Measurements from ENCODE around the gene POLD4. TPM values are rescaled to one million over a fixed set of nuclear protein-coding genes. Genes with fewer than 3 reads are reported as not detected.

Gene POLD4
- total and polyA plus RNA-seq, 10 donors, result 81.4 to 290 (median 128) TPM

DNA sequence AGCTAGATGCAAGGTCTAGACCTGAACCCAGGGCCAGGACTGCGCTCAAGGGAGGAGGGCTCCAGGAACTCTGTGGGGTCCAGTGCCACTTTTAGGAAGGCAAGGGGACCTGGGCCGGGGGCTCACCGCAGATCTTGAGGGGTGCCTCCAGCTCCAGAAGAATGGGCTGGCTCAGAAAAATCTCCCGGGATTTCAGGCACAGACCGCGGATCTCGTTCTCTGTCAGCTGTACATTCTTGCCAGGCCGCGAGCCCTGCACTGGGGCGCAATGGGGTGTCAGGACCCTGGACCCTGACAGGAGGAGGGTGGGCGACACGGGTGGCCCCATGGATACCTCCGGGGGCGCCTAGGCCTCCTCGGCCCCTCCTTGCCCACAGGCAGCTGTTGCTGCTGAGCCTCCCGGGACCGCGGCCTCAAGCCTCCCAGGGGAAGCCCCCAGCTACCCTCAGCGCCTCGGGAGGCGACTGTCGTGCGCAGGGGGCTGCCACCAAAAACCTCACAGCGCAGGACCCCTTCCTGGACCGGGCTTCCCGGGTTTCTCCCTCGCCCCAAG, 47.7 kb upstream of the POLD4 start:
- Histone ChIP-seq H3K36me3 (peaks cover 0 to 59% (median 46%) of the 10 kb centered on the region in 6 donors), H3K4me1 (peaks cover 42 to 95% (median 83%) of the 10 kb centered on the region in 6 donors), H3K27ac (peak overlapping the region; percentile 70 to 99 (median 96)), H3K27me3 (replicated peaks in 1 of 7) (no peaks in the 10 kb centered on the region), H3K9me3 (no peaks in the 10 kb centered on the region), H3K4me3 (peak overlapping the region; percentile 67 to 99 (median 88))
- WGBS, 5 donors, result 2 to 16% (median 5%) methylated on average over 10 to 27 of the region's 27 CpGs
- TF ChIP-seq POLR2A (IDR thresholded peaks at IDR 0.05), result no peak
- TF ChIP-seq, protein P1, sequence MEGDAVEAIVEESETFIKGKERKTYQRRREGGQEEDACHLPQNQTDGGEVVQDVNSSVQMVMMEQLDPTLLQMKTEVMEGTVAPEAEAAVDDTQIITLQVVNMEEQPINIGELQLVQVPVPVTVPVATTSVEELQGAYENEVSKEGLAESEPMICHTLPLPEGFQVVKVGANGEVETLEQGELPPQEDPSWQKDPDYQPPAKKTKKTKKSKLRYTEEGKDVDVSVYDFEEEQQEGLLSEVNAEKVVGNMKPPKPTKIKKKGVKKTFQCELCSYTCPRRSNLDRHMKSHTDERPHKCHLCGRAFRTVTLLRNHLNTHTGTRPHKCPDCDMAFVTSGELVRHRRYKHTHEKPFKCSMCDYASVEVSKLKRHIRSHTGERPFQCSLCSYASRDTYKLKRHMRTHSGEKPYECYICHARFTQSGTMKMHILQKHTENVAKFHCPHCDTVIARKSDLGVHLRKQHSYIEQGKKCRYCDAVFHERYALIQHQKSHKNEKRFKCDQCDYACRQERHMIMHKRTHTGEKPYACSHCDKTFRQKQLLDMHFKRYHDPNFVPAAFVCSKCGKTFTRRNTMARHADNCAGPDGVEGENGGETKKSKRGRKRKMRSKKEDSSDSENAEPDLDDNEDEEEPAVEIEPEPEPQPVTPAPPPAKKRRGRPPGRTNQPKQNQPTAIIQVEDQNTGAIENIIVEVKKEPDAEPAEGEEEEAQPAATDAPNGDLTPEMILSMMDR (IDR thresholded peaks at IDR 0.05 in 8 of 11, conservative IDR thresholded peaks at IDR 0.05 in 3 of 11), result peak in 1 of 11 experiments; percentile 28
- TF ChIP-seq POLR2AphosphoS5 (IDR thresholded peaks at IDR 0.05), result no peak
- intact Hi-C loops (cut with DNase I; ENCODE audit: low total_unique reads), result no loop called here
- no peak for DNase-seq

DNA sequence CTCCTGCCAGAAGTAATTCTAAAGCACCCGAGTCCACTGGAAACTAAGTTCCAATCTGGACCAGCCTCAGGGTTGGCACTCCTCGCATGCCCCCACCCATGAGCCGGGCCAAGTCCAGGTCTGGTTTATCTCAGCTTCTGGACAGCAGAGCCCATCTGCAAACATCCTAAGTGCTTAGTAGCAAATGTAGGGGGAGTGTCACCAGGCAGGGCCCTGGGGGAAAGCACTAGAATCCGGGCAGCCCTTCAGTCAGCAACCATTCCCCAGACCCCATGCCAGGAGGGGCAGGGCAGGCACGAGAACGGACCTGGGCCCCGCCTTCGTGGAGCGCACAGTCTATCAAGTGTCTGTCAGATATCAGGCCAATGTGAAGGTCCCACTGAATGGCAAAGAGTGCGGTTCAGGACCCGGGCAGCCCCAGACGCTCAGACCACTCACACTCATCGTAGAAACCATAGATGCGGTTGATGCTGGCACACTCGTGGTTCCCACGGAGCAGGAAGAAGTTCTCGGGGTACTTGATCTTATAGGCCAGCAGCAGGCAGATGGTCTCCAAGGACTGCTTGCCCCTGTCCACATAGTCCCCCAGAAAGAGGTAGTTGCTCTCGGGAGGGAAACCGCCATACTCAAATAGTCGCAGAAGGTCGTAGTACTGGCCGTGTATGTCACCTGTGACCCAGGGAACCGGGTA, 47.0 kb upstream of the POLD4 start:
- no peaks in the 10 kb centered on the region for H3K9me3 ChIP-seq
- peak; percentile 82 for DNase-seq
- WGBS, 5 donors, result 39 to 56% (median 43%) methylated on average over 17 to 23 of the region's 23 CpGs
- peaks cover 0 to 59% (median 48%) of the 10 kb centered on the region in 6 donors for H3K36me3 ChIP-seq
- peaks cover 42 to 95% (median 78%) of the 10 kb centered on the region in 6 donors for H3K4me1 ChIP-seq
- H3K27ac ChIP-seq, result peak overlapping the region; percentile 70 to 99 (median 96)
- TF ChIP-seq, protein P1 (IDR thresholded peaks at IDR 0.05 in 8 of 11, conservative IDR thresholded peaks at IDR 0.05 in 3 of 11), result no peak
- TF ChIP-seq POLR2AphosphoS5 (IDR thresholded peaks at IDR 0.05), result peak in 1 of 3 donors; percentile 10
- no peak for TF ChIP-seq POLR2A (IDR thresholded peaks at IDR 0.05)
- no peaks in the 10 kb centered on the region for H3K27me3 ChIP-seq (replicated peaks in 1 of 7)
- intact Hi-C loops (cut with DNase I; ENCODE audit: low total_unique reads), result no loop called here
- H3K4me3 ChIP-seq, result peak overlapping the region; percentile 67 to 99 (median 88)

DNA sequence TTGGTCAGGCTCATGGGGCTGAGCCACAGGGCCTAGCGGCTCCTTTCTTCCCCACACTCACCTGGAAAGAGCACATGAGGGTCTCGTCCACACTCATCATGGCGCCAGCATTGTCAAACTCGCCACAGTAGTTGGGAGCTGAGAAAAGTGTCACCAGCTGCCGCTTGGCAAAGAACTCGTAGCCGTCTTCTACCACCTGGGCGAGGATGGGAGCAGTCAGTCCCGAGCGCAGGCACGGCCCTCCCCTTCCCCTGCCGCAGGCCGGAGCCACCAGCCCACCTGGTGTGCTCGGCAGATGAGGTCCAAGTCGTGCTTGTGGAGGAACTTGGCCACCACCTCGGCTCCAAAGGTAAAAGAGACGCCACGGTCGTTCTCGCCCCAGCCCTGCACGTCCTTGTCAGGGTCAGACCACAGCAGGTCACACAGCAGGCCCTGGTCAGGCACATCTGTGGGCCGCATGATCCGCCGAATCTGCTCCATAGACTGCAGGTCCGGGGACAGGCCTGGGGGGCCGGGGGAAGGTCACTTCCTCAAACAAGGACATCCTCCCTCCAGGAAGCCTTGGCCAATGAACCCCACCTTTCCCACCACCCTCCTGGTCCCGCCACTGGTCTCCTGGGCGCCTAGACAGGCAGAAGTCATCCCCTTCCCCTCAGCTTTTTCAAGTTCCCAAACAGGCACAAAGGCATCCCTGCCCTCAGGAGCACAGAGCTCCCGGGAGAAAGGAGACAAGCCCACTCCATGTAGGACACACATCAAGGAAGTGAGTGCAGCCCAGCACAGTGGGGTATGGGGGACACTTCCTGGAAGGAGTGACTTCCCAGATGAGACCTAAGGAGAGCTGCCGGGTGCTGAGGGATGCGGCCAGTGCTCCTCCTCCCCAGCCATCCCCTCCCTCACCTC, 45.6 kb upstream of the POLD4 start:
- Histone ChIP-seq H3K9me3 (no peaks in the 10 kb centered on the region), H3K4me3 (peak overlapping the region in 1 of 8 donors; percentile 88), H3K27me3 (replicated peaks in 1 of 7) (no peaks in the 10 kb centered on the region), H3K27ac (peak overlapping the region in 3 of 8 donors; percentile 96 to 99 (median 98)), H3K36me3 (peaks cover 0 to 69% (median 51%) of the 10 kb centered on the region in 6 donors), H3K4me1 (peaks cover 42 to 90% (median 68%) of the 10 kb centered on the region in 6 donors)
- intact Hi-C loops (cut with DNase I; ENCODE audit: low total_unique reads), result loop anchor here (5.0 kb wide), 1 partner anchor 108 kb away; the partner anchor contains the start of genes CDK2AP2 and PITPNM1
- 69 to 90% (median 85%) methylated on average over 6 to 31 of the region's 31 CpGs for WGBS, 5 donors
- TF ChIP-seq POLR2AphosphoS5 (IDR thresholded peaks at IDR 0.05), result peak in 2 of 3 donors; percentile 15 to 50
- no peak for TF ChIP-seq POLR2A (IDR thresholded peaks at IDR 0.05)
- DNase-seq, result peak; percentile 80

DNA sequence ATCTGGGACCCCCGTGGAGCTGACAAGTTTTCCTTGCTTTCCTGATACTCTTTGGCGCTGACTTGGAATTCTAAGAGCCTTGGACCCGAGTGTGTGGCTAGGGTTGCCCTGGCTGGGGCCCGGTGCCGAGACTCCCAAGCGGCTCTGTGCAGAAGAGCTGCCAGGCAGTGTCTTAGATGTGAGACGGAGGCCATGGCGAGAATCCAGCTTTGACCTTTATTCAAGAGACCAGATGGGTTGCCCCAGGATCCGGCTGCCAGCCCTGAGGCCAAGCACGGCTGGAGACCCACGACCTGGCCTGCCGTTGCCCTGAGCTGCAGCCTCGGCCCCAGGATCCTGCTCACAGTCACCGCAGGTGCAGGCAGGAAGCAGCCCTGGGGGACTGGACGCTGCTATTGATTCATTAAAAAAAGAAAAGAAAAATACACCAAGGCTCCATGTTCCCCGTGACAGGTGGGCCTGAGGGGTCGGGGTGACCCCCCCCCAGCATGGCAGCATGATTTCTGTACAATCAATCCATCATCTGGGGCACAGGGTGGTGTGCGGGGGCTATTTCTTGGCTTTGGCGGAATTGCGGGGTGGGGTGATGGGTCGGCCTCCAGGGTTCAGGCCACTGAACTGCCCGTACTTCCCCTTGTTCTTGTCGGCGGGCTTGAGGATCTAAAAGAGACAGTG, 44.8 kb upstream of the POLD4 start:
- Histone ChIP-seq H3K27ac (peak overlapping the region in 1 of 8 donors; percentile 60), H3K36me3 (peaks cover 0 to 77% (median 51%) of the 10 kb centered on the region in 6 donors), H3K4me3 (no peak overlapping the region), H3K27me3 (replicated peaks in 1 of 7) (no peaks in the 10 kb centered on the region), H3K4me1 (peaks cover 37 to 90% (median 66%) of the 10 kb centered on the region in 6 donors), H3K9me3 (no peaks in the 10 kb centered on the region)
- 82 to 92% (median 86%) methylated on average over 19 to 24 of the region's 24 CpGs for WGBS, 5 donors
- TF ChIP-seq, protein P1 (IDR thresholded peaks at IDR 0.05 in 8 of 11, conservative IDR thresholded peaks at IDR 0.05 in 3 of 11), result no peak
- TF ChIP-seq POLR2A (IDR thresholded peaks at IDR 0.05), result no peak
- TF ChIP-seq POLR2AphosphoS5 (IDR thresholded peaks at IDR 0.05), result no peak
- intact Hi-C loops (cut with DNase I; ENCODE audit: low total_unique reads), result loop anchor here (5.0 kb wide), 1 partner anchor 109 kb away; the partner anchor contains the start of genes CDK2AP2 and PITPNM1
- DNase-seq, result no peak

Measured in spleen (tissue), 11 donors.